GM18502 (cell line): Measurements from ENCODE around the gene SGO2.
"Not testable (repeated sequence)": the region's sequence is repeated elsewhere in the genome, so short reads cannot be mapped to it uniquely, and the experiment has no call there.

Source experiments
- ATAC-seq: cut with Tn5 transposase; IDR thresholded peaks from one replicate; pipeline ENCODE4 v1.9.1; 2021; ENCODE audit warnings: mild to moderate bottlenecking; ENCODE audit not compliant: unreplicated experiment, poor library complexity

SGO2 gene

DNA sequence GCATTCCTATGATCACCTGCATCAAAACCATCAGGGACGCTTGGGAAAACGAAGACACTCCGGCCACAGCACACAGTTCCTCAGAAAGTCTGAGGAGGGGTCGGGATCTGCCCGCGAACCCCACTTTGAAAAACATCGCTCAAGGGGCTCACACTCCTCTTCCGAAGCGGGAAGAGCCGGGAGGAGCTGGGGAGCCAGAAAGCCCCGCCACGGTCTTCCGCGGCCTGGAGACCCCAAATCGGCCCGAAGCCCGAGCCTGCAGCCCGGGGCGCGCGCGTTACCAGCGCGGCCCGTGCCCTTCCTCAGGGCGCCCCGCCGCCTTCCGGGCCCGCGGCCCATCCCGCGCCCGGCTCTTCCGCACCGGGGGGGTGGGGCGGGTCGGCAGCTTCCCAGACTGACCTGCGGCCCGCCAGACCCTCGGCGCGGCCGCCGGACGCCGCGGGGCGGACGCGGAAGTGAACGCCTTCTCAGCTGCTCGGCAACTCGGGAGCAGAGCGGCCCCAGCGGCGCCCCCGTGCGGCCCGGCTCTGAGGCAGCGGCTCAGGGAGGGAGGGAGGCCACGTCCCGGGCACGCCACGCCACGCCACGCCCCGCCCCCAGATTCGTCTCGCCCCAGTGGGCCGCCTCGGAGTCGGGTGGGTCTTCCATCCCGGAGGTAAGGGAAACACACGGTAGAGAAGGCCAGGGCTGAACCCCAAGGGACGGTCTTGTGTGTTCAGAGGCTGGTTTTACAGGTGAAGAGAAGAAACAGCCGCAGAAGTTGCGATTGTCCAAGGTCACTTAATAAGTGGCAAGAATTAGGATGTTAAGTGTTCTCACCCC, 16.2 kb upstream of the SGO2 start, which contains the start of gene KCTD18:
TSS of gene KCTD18 (minus strand) at position 457 of the 822 bp plus-strand sequence. CDS start 3,052 bp downstream, outside the sequence.
- ATAC-seq = peak; percentile 99

DNA sequence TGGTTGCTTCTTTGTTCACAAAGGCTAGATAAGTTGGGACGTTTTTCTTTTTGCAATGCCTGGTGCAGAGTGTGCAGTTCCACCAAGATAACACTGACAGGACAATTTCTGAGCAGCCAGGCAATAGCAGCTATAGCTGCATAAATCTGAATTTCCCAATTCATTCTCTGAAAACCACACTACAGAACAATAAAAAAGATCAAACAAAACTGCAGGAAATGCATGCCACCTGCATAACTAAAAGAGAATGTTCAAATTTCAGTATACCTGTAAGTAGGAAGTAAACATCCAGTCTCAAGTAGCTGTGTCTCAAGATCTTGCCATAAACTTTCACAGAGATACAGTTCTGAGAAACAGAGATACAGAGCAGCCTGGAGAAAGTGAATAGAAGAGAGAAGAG, 10.9 kb upstream of the SGO2 start:
- no peak for ATAC-seq

DNA sequence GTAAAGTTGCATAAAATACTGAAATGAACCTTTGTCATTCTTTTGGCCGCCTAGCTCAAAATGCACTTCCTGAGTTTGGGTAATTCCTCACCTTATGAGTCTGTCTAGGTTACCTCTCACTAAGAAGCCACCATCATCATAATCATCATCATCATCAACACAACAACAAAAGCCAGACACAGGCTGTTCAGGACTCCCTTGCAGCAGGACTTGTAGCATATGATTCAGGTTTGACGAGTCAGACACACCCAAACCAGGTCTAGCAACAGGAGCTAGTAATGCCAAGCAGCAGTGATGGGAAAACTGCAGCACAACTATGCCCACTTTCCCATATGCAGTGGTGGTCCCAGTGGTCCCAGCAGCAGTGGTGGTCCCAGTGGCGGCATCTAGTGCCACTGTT, 2.8 kb upstream of the SGO2 start:
- no peak for ATAC-seq

DNA sequence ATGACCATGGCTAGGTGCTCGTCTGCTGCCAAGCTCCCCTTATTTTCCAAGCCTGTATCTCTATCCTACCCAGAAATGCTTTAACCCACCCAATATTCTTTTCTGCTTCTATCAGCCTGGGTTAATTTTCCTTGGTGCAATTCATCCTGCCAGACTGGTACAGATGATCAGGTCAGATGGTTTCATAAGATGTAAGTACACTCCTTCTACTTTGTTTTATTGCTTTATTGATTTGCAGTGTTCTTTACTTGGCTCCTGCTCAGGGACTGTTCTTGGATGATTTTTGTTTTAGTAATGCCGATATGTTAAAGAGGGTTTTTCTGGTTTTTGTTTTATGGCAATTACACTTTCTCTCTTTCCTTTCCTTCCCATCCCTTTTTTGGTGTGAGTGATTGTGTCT, 2.4 kb upstream of the SGO2 start:
- ATAC-seq = no peak

DNA sequence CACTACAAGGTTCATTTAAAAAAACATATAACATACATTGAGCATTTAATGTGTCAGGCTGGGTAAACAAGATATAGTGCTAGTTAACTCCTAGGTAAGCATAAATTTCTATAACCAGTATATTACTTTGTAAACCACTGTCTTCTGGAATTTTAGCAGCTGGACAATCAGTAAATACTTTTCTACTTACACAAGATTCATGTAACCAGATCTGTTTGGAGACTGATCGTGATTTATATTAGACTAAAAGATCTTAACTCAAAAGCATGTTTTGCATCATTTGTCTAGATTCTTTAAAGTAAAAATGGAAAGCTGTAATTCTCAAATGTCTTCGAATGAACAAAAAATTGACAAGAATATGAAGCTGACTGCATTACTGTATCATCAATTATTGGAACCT, 941 bp upstream of the SGO2 start:
- no peak for ATAC-seq

GRCh38 chr2:200525551-200525881, 491 bp upstream of the SGO2 start:
- no peak for ATAC-seq

- ATAC-seq = no peak
Observed at GRCh38 chr2:200528228-200528627, 2.2 kb downstream of the SGO2 start.

DNA sequence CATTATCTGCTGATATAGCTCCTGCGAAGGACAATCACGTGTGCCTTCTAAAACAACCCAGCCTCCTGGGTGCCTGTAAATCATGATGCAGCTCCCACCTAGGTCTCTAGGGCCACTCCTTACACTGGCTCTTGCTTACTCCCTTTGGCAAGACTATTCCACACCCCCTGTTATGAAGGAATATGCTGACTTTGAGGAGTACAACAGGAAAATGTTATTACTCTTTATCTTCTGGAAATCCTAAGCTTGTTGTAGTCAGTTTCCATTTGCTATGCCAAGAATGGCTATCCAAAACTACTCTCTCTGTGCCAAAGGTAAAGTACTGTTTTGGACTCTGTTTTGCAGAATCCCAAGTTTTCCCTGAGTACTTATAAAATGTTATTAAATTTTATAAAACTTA, 7.7 kb downstream of the SGO2 start:
- no peak for ATAC-seq

DNA sequence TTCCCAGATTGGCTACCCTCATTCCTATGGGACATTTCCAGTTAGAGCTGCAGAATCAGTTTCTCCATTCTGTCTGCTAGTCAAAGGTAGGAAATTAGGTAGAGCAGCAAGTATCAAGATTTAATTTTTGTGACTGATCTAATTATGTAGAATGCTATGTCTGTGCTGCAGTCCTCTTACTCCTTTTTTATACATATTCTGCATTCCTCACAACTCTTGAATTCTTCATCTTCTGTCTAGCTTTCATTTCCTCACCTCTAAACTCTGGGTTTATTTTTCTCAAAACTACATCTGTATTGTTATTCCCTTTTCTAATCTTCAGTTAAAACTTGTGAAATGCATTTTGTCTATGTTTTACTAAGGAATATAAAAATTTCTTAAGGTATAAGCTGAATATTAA, 8.6 kb downstream of the SGO2 start:
- ATAC-seq = no peak

DNA sequence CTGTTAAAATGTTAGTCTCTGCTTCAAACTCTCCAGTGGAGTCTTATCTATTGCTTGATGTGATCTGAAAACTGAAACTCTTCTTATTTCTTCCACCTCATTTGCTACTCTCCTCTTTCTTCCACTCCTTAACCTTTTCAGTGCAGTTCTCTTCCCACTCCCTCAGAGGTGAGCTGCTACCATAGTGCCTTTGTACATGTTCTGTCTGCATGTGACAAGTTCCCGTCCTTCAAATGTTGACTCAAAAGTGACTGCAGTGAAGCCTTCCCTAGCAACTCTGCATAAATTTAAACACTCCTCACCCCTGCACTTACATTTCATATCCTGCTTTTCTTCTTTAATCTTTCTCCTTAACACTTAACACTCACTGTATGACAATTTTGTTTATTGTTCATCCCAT, 12.1 kb downstream of the SGO2 start:
- ATAC-seq = no peak

- no peak for ATAC-seq
Observed at GRCh38 chr2:200540793-200541192, 14.8 kb downstream of the SGO2 start.

- ATAC-seq = not testable (repeated sequence)
Observed at GRCh38 chr2:200566596-200566995, 40.6 kb downstream of the SGO2 start.

GRCh38 chr2:200567932-200568331, 41.9 kb downstream of the SGO2 start:
- no peak for ATAC-seq

GRCh38 chr2:200575957-200576356, 50.0 kb downstream of the SGO2 start:
- ATAC-seq = no peak

GRCh38 chr2:200577027-200577426, 51.0 kb downstream of the SGO2 start:
- ATAC-seq = no peak

GRCh38 chr2:200578778-200579177, 52.8 kb downstream of the SGO2 start:
- ATAC-seq = no peak

DNA sequence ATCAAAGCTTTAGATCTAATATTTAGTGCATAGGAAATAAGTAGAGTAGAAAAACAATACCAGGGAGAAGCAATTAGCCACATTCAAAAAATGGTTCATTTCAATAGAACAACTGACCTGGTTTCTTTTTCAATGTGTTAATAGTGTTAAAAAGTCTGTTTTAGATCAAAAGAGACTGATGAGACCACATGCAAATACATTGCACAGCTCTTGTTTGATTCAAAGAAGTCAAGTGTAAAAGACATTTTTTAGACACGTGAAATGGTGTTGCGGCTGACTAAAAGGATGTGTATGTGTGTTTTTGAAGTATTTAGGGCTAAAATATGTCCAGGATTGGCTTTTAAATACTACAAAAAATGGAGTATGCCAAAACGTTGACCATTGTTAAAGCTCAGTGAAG, 58.6 kb downstream of the SGO2 start:
- ATAC-seq = no peak

GRCh38 chr2:200585340-200585729, 59.3 kb downstream of the SGO2 start:
- no peak for ATAC-seq

DNA sequence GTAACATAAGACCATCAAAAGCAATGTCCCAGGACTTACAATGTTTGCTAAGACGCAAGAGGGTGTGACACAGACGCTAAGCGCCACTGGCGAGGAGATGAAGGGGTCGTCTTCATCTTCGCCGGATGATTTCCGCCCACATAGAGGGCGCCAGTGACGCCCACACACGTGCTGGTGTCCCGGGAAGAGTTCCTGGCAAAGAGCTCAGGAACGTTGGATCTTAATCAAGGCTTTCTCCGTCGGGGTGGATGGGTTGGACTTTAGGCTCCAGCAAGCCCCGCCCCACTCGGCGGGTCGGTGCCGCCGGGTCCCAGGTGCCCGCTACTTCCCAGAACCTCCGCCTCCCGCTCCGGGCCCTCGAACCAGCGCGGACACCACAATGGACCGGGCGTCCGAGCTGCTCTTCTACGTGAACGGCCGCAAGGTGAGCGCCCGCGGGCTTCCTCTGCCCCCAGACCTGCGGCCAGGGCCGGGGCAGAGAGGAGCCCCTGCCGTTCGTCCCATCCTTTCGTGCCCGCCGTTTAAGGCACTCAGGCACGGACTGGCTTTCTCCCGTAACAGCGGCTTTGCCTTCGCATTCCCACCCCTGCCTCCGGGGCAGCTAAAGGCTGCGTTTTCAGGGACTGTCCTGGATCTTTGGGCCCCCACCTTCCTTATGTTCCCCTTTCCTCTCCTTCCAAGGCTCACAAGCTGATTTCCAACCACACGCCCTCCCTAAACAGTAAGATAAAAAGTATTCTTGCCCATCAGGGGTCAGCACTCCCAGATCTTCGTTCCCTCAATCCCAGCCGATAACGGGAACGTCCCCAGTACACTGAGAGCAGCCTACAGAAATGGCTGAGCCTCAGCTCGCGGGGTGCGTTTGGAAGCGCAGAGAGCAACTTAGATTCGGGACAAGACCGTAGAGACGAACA, 60.0 kb downstream of the SGO2 start, which contains the start of gene AOX1:
TSS of gene AOX1 (plus strand) at position 285 of the 914 bp plus-strand sequence. CDS start at position 380, 95 bp downstream.
- peak; percentile 58 for ATAC-seq

- ATAC-seq = no peak
Observed at GRCh38 chr2:200586644-200586975, 60.6 kb downstream of the SGO2 start.

DNA sequence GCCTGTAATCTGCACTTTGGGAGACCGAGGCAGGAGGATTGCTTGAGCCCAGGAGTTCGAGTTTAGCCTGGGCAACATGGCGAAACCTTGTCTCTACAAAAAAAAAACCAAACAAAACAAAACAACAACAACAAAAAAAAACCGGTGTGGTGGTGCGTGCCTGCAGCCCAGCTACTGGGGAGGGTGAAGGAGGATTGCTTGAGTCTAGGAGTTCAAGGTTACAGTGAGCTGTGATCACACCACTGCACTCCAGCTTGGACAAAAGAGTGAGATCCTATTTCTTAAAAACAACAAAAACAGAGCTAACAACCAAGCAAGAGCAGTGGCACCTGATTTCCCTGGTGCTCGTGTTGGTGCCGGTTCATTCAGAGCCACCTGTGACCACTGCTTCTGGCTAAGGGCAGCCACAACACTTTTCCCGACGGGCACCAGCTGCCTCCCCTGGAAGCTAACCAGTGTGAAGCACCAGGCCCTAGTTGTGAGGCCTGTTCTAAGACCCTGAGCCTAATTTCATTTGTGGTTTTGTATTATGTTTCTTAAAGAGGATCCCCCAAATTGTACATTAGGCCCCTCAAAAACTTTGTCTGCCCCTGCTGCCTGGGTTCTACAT, 61.1 kb downstream of the SGO2 start:
- ATAC-seq = no peak
